Measurements from ENCODE around the gene KCNQ1.

DNA sequence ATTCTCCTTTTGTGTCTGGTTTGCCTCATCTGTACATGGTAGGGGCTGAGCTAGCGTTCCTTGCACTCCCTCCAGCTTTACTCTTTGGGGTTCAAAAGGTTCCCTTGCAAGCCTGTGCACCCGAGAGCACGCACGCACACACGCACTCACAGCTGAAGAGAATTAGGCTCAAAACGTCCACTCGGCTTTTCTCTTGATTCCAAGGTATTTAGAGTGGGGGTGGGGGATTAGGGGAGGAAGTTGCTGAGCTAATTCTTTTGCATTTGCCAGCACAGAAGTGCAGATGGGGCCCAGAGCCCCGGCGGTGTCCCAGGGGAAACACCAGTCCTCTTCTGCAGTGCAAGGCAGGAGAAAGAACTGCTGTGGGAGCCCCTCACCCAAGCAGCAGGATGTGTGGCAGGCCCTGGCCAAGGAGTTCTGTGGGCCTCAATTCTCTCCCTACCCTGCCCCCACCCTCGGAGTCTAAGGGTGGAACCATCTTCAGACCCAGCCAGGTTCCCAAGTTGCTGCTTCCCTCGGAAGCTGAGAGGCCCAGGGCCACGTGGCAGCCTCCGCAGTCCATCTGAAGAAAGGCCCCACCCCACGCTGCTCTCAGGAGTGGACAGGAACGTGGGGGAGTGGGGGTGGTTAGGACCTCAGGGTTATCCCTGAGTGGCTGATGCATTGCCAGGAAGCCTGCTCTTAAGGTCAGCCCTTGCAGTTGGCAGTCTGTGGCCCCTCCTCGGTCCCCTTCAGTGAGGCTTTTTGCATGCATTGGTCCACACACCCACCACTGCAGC lies 258.7 kb downstream of the KCNQ1 start:
- TF ChIP-seq, protein P1, sequence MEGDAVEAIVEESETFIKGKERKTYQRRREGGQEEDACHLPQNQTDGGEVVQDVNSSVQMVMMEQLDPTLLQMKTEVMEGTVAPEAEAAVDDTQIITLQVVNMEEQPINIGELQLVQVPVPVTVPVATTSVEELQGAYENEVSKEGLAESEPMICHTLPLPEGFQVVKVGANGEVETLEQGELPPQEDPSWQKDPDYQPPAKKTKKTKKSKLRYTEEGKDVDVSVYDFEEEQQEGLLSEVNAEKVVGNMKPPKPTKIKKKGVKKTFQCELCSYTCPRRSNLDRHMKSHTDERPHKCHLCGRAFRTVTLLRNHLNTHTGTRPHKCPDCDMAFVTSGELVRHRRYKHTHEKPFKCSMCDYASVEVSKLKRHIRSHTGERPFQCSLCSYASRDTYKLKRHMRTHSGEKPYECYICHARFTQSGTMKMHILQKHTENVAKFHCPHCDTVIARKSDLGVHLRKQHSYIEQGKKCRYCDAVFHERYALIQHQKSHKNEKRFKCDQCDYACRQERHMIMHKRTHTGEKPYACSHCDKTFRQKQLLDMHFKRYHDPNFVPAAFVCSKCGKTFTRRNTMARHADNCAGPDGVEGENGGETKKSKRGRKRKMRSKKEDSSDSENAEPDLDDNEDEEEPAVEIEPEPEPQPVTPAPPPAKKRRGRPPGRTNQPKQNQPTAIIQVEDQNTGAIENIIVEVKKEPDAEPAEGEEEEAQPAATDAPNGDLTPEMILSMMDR (IDR thresholded peaks at IDR 0.05), result no peak
- TF ChIP-seq EP300 (IDR thresholded peaks at IDR 0.05; ENCODE audit: borderline replicate concordance in 1 of 2, low read depth in 1 of 2, low read length in 1 of 2), result no peak
- no peak for TF ChIP-seq EZH2phosphoT487 (IDR thresholded peaks at IDR 0.05; ENCODE audit: borderline replicate concordance, low read depth)
- no peak for TF ChIP-seq POLR2AphosphoS5 (IDR thresholded peaks at IDR 0.05; ENCODE audit: low read depth, low read length)

All from SK-N-SH (cell line).